ENCODE data around the gene IL1R2. TPM values are rescaled to one million over a fixed set of nuclear protein-coding genes. Genes with fewer than 3 reads are reported as not detected.

Gene IL1R2
- total and polyA plus RNA-seq, 2 experiments from 2014 or later: not detected

DNA sequence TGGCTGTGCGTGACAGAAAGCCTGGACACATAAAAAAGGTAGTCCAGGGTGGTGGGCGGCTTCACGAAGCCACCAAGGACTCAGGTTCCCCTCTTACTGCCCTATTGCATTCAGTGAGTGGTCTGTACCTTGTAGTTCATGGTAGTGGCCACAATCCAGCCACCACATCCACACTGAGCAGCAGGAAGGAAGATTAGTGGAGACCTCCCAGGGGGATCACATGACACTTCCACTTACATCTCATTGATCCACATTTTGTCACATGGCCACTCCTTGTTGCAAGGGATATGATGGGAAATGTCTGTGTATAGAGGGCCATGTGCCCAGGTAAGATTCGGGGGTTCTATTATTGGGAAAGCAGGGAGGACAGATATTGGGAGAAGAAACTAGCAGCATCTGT is 13.7 kb downstream of the IL1R2 start:
- Mint-ChIP-seq H3K27ac (no peak overlapping the region), H3K36me3 (ENCODE audit: low read depth) (no peaks in the 10 kb centered on the region), H3K4me1 (no peaks in the 10 kb centered on the region), H3K9me3 (no peaks in the 10 kb centered on the region), H3K4me3 (no peak overlapping the region), H3K27me3 (ENCODE audit: insufficient read depth, low read depth, poor library complexity) (peaks cover 4% of the 10 kb centered on the region)
- Histone ChIP-seq H4K20me1 (replicated peaks; ENCODE audit: insufficient read depth) (no peaks in the 10 kb centered on the region), H3K4me3 (no peak overlapping the region), H3K4me2 (no peak overlapping the region), H3K36me3 (ENCODE audit: insufficient read depth) (no peaks in the 10 kb centered on the region), H3K9me2 (ENCODE audit: insufficient read depth) (no peaks in the 10 kb centered on the region), H2AFZ (no peak overlapping the region), H3F3A (replicated peaks; ENCODE audit: low read depth) (no peaks in the 10 kb centered on the region), H3K27me3 (ENCODE audit: insufficient read depth) (no peaks in the 10 kb centered on the region), H3K27ac (ENCODE audit: low read depth) (no peak overlapping the region), H3K79me2 (replicated peaks; ENCODE audit: insufficient read depth) (no peaks in the 10 kb centered on the region), H3K4me1 (ENCODE audit: insufficient read depth) (no peaks in the 10 kb centered on the region)
- no peak for DNase-seq (ENCODE audit: low spot score)
- no peak for ATAC-seq
- TF ChIP-seq, protein P1, sequence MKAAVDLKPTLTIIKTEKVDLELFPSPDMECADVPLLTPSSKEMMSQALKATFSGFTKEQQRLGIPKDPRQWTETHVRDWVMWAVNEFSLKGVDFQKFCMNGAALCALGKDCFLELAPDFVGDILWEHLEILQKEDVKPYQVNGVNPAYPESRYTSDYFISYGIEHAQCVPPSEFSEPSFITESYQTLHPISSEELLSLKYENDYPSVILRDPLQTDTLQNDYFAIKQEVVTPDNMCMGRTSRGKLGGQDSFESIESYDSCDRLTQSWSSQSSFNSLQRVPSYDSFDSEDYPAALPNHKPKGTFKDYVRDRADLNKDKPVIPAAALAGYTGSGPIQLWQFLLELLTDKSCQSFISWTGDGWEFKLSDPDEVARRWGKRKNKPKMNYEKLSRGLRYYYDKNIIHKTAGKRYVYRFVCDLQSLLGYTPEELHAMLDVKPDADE (IDR thresholded peaks at IDR 0.05): no peak
- TF ChIP-seq ZNF114 (CRISPR knock-in tag; IDR thresholded peaks at IDR 0.05) (no peak), POLR2AphosphoS5 (IDR thresholded peaks at IDR 0.05; ENCODE audit: low read depth) (no peak), EZH2 (IDR thresholded peaks at IDR 0.05; ENCODE audit: low read depth, unreplicated experiment) (no peak)

DNA sequence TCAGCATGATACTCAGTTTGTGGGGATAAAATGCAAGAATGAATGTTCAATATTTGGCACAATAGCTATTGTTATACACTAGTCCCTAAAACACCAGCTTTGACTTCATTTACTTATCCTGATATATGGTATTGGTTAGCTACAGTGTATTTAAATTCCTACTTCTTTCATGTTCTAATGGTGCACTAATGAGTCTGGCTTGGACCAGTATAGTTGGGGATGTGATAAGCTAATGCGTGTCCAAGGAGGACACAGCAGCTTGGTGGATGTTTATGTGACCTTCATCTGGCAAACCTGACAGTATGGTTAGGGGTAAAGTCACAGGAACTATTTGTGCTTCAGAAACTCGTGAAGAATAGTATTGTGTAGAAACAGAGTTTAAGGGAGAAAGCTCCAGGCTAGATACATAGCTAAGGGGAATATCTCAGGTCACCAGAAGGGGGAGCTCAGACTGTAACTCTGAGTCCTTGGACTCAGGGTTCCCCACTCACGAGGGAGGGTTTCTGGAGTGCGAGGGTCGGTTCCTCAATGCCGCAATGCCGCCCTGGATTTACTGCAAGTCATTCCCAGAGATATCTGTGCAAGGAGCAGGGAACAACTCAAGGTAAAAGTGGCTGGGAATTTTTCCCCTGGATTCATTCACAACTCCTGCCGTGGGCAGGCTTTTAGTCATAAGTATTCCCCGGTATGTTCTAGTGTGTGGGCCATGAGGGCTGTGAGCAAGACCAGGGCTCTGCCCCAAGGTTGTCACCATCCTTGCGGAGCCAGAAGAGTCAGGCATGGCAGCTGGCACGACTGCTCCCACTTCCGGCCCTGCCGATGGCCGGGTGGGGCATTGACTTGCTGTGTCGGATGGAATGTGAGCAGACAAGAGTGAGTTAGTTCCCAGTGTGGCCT is 14.5 kb downstream of the IL1R2 start:
- H3K9me2 ChIP-seq (ENCODE audit: insufficient read depth): no peaks in the 10 kb centered on the region
- no peaks in the 10 kb centered on the region for H3K4me1 ChIP-seq (ENCODE audit: insufficient read depth)
- H3F3A ChIP-seq (replicated peaks; ENCODE audit: low read depth): no peaks in the 10 kb centered on the region
- no peaks in the 10 kb centered on the region for H3K79me2 ChIP-seq (replicated peaks; ENCODE audit: insufficient read depth)
- peak overlapping the region; percentile 69; the same call in 1 of the 2 replicates for H2AFZ ChIP-seq
- H3K27me3 ChIP-seq (ENCODE audit: insufficient read depth): no peaks in the 10 kb centered on the region
- H3K27ac Mint-ChIP-seq: no peak overlapping the region
- no peaks in the 10 kb centered on the region for H3K4me1 Mint-ChIP-seq
- H4K20me1 ChIP-seq (replicated peaks; ENCODE audit: insufficient read depth): no peaks in the 10 kb centered on the region
- TF ChIP-seq, protein P1 (IDR thresholded peaks at IDR 0.05): no peak
- TF ChIP-seq STAT1 (IDR thresholded peaks at IDR 0.05; ENCODE audit: unreplicated experiment) (no peak), EZH2phosphoT487 (IDR thresholded peaks at IDR 0.05; ENCODE audit: unreplicated experiment) (no peak), JUNB (IDR thresholded peaks at IDR 0.05; ENCODE audit: unreplicated experiment) (no peak)
- TF ChIP-seq, protein P2, sequence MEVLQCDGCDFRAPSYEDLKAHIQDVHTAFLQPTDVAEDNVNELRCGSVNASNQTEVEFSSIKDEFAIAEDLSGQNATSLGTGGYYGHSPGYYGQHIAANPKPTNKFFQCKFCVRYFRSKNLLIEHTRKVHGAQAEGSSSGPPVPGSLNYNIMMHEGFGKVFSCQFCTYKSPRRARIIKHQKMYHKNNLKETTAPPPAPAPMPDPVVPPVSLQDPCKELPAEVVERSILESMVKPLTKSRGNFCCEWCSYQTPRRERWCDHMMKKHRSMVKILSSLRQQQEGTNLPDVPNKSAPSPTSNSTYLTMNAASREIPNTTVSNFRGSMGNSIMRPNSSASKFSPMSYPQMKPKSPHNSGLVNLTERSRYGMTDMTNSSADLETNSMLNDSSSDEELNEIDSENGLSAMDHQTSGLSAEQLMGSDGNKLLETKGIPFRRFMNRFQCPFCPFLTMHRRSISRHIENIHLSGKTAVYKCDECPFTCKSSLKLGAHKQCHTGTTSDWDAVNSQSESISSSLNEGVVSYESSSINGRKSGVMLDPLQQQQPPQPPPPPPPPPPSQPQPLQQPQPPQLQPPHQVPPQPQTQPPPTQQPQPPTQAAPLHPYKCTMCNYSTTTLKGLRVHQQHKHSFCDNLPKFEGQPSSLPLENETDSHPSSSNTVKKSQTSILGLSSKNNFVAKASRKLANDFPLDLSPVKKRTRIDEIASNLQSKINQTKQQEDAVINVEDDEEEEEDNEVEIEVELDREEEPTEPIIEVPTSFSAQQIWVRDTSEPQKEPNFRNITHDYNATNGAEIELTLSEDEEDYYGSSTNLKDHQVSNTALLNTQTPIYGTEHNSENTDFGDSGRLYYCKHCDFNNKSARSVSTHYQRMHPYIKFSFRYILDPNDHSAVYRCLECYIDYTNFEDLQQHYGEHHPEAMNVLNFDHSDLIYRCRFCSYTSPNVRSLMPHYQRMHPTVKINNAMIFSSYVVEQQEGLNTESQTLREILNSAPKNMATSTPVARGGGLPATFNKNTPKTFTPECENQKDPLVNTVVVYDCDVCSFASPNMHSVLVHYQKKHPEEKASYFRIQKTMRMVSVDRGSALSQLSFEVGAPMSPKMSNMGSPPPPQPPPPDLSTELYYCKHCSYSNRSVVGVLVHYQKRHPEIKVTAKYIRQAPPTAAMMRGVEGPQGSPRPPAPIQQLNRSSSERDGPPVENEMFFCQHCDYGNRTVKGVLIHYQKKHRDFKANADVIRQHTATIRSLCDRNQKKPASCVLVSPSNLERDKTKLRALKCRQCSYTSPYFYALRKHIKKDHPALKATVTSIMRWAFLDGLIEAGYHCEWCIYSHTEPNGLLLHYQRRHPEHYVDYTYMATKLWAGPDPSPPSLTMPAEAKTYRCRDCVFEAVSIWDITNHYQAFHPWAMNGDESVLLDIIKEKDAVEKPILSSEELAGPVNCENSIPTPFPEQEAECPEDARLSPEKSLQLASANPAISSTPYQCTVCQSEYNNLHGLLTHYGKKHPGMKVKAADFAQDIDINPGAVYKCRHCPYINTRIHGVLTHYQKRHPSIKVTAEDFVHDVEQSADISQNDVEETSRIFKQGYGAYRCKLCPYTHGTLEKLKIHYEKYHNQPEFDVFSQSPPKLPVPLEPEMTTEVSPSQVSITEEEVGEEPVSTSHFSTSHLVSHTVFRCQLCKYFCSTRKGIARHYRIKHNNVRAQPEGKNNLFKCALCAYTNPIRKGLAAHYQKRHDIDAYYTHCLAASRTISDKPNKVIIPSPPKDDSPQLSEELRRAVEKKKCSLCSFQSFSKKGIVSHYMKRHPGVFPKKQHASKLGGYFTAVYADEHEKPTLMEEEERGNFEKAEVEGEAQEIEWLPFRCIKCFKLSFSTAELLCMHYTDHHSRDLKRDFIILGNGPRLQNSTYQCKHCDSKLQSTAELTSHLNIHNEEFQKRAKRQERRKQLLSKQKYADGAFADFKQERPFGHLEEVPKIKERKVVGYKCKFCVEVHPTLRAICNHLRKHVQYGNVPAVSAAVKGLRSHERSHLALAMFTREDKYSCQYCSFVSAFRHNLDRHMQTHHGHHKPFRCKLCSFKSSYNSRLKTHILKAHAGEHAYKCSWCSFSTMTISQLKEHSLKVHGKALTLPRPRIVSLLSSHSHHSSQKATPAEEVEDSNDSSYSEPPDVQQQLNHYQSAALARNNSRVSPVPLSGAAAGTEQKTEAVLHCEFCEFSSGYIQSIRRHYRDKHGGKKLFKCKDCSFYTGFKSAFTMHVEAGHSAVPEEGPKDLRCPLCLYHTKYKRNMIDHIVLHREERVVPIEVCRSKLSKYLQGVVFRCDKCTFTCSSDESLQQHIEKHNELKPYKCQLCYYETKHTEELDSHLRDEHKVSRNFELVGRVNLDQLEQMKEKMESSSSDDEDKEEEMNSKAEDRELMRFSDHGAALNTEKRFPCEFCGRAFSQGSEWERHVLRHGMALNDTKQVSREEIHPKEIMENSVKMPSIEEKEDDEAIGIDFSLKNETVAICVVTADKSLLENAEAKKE (CRISPR knock-in tag; IDR thresholded peaks at IDR 0.05): no peak
- TF ChIP-seq, protein P3, sequence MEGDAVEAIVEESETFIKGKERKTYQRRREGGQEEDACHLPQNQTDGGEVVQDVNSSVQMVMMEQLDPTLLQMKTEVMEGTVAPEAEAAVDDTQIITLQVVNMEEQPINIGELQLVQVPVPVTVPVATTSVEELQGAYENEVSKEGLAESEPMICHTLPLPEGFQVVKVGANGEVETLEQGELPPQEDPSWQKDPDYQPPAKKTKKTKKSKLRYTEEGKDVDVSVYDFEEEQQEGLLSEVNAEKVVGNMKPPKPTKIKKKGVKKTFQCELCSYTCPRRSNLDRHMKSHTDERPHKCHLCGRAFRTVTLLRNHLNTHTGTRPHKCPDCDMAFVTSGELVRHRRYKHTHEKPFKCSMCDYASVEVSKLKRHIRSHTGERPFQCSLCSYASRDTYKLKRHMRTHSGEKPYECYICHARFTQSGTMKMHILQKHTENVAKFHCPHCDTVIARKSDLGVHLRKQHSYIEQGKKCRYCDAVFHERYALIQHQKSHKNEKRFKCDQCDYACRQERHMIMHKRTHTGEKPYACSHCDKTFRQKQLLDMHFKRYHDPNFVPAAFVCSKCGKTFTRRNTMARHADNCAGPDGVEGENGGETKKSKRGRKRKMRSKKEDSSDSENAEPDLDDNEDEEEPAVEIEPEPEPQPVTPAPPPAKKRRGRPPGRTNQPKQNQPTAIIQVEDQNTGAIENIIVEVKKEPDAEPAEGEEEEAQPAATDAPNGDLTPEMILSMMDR (conservative IDR thresholded peaks at IDR 0.05; ENCODE audit: low read depth in 2 of 2): peak; percentile 67 to 74
- ATAC-seq: peak; percentile 97
- no peak overlapping the region for H3K4me2 ChIP-seq
- H3K27me3 Mint-ChIP-seq (ENCODE audit: insufficient read depth, low read depth, poor library complexity): peaks cover 4% of the 10 kb centered on the region
- H3K4me3 Mint-ChIP-seq: no peak overlapping the region
- no peak overlapping the region for H3K27ac ChIP-seq (ENCODE audit: low read depth)
- no peaks in the 10 kb centered on the region for H3K9me3 Mint-ChIP-seq
- H3K36me3 ChIP-seq (ENCODE audit: insufficient read depth): no peaks in the 10 kb centered on the region
- no peak overlapping the region for H3K4me3 ChIP-seq
- H3K36me3 Mint-ChIP-seq (ENCODE audit: low read depth): no peaks in the 10 kb centered on the region
- peak; percentile 90 for DNase-seq (ENCODE audit: low spot score)

Measured in GM23338 (cell line).